GM19238 (cell line): Measurements from ENCODE around the gene PSMB3.
A peak's percentile ranks its signal among the peaks of the same experiment; 100 is the strongest.
"Not testable (repeated sequence)": the region's sequence is repeated elsewhere in the genome, so short reads cannot be mapped to it uniquely, and the experiment has no call there.

Experiments used
- DNase-seq: peaks from one replicate; pipeline ENCODE4 v3.0.0; 2011; ENCODE audit warnings: low spot score; ENCODE audit not compliant: insufficient read length

Gene PSMB3

GRCh38 chr17:38716368-38717005, 36.1 kb upstream of the PSMB3 start:
- no peak for DNase-seq

GRCh38 chr17:38717139-38717745, 35.3 kb upstream of the PSMB3 start:
- DNase-seq, result no peak

- no peak for DNase-seq
Measured at GRCh38 chr17:38719289-38719942, 33.1 kb upstream of the PSMB3 start.

GRCh38 chr17:38719943-38720641, 32.4 kb upstream of the PSMB3 start:
- no peak for DNase-seq

GRCh38 chr17:38720941-38721340, 31.6 kb upstream of the PSMB3 start:
- DNase-seq, result no peak

- no peak for DNase-seq
Measured at GRCh38 chr17:38721802-38722201, 30.7 kb upstream of the PSMB3 start.

- DNase-seq, result no peak
Measured at GRCh38 chr17:38724337-38724988, 28.1 kb upstream of the PSMB3 start.

GRCh38 chr17:38725066-38725465, 27.5 kb upstream of the PSMB3 start:
- DNase-seq, result no peak

GRCh38 chr17:38726145-38726544, 26.4 kb upstream of the PSMB3 start:
- not testable (repeated sequence) for DNase-seq

- DNase-seq, result no peak
Measured at GRCh38 chr17:38727736-38728135, 24.8 kb upstream of the PSMB3 start.

- no peak for DNase-seq
Measured at GRCh38 chr17:38728290-38728831, 24.2 kb upstream of the PSMB3 start.

GRCh38 chr17:38729368-38729885, 23.1 kb upstream of the PSMB3 start:
- DNase-seq, result no peak

GRCh38 chr17:38729886-38730525, 22.5 kb upstream of the PSMB3 start, which contains the start of gene CISD3:
Gene CISD3, plus strand, starts transcription at chr17:38730341. Its CDS starts 18 bp downstream, at chr17:38730359.
- DNase-seq, result peak; percentile 97

GRCh38 chr17:38730526-38731379, 21.8 kb upstream of the PSMB3 start:
- no peak for DNase-seq

GRCh38 chr17:38731526-38732294, 20.8 kb upstream of the PSMB3 start:
- no peak for DNase-seq

GRCh38 chr17:38732376-38733281, 19.9 kb upstream of the PSMB3 start:
- DNase-seq, result no peak

- DNase-seq, result no peak
Measured at GRCh38 chr17:38733282-38733981, 19.1 kb upstream of the PSMB3 start.
